SK-N-SH (cell line): ENCODE results near the gene WBP2. TPM values are rescaled to one million over a fixed set of nuclear protein-coding genes. Genes with fewer than 3 reads are reported as not detected.

Experiments
- CTCF ChIA-PET: fragments of 300-600, 350-600 bp; formaldehyde crosslinking; extraction: SDS; loops from one replicate; lab custom pipeline; 2021; lab: Yijun Ruan, JAX
- POLR2A ChIA-PET: fragments of 350-600 bp; sonication (Branson Sonifier 250); formaldehyde crosslinking; extraction: SDS; loops from one replicate; lab custom pipeline; 2020; ENCODE audit warnings: antibody characterized with exemption, inconsistent platforms; lab: Yijun Ruan, JAX
- DNase-seq: peaks from one replicate; pipeline ENCODE4 v3.0.0; 2012
- H2AFZ ChIP-seq: fragments of 200-600 bp; sonication (generic); 2 replicates; pipeline ENCODE4 v1.8.1; 2016; ENCODE audit warnings: antibody characterized with exemption, mild to moderate bottlenecking, low read depth
- H3F3A ChIP-seq: fragments of 200-600 bp; sonication (generic); replicated peaks from 2 replicates; pipeline ENCODE3; 2016; ENCODE audit warnings: antibody characterized with exemption, mild to moderate bottlenecking; ENCODE audit not compliant: insufficient read depth
- H3K27ac ChIP-seq, 2 experiments: fragments of 200-500 bp in 1 of 2; fragments of 200-600 bp in 1 of 2; sonication (Bioruptor generic) in 1 of 2; sonication (generic), shearing (Covaris generic) in 1 of 2; 2 replicates each; pipeline versions ENCODE4 v1.5.1 to v1.6.1; 2014 to 2016; ENCODE audit warnings: low read depth in 2 of 2, inconsistent platforms in 1 of 2, low read length in 1 of 2, mild to moderate bottlenecking in 1 of 2, mixed read lengths in 1 of 2
- H3K27me3 ChIP-seq: fragments of 200-600 bp; sonication (generic), shearing (Covaris generic); 2 replicates; pipeline ENCODE4 v1.6.1; 2016; ENCODE audit warnings: mixed run types; ENCODE audit not compliant: insufficient read depth
- H3K36me3 ChIP-seq, 2 experiments: fragments of 200-500 bp in 1 of 2; fragments of 200-600 bp in 1 of 2; sonication (Bioruptor generic) in 1 of 2; sonication (generic) in 1 of 2; replicated peaks in 1 of 2; 2 replicates each; pipeline versions ENCODE3 to v1.5.1; 2014 to 2016; ENCODE audit warnings: low read length in 1 of 2, mild to moderate bottlenecking in 1 of 2; ENCODE audit not compliant: insufficient read depth in 2 of 2, control insufficient read depth in 1 of 2
- H3K4me1 ChIP-seq, 2 experiments: fragments of 200-500 bp in 1 of 2; fragments of 200-600 bp in 1 of 2; sonication (Bioruptor generic) in 1 of 2; sonication (generic), shearing (Covaris generic) in 1 of 2; 2 replicates each; pipeline versions ENCODE4 v1.5.1 to v1.6.1; 2014 to 2016; ENCODE audit warnings: low read depth in 1 of 2, low read length in 1 of 2, mixed run types in 1 of 2; ENCODE audit not compliant: insufficient read depth in 2 of 2, control insufficient read depth in 1 of 2
- H3K4me2 ChIP-seq: fragments of 200-600 bp; sonication (generic), shearing (Covaris generic); 2 replicates; pipeline ENCODE4 v1.6.1; 2017; ENCODE audit warnings: mixed run types
- H3K4me3 ChIP-seq, 2 experiments: fragments of 200-500 bp in 1 of 2; fragments of 200-600 bp in 1 of 2; sonication (Bioruptor generic) in 1 of 2; sonication (generic), shearing (Covaris generic) in 1 of 2; 2 replicates each; pipeline versions ENCODE4 v1.5.1 to v1.8.1; 2014 to 2016; ENCODE audit warnings: low read depth in 2 of 2, inconsistent platforms in 1 of 2, low read length in 1 of 2, mild to moderate bottlenecking in 1 of 2, mixed read lengths in 1 of 2, moderate library complexity in 1 of 2
- H3K79me2 ChIP-seq: fragments of 200-600 bp; sonication (generic); 2 replicates; pipeline ENCODE4 v1.8.1; 2017; ENCODE audit warnings: mild to moderate bottlenecking; ENCODE audit not compliant: insufficient read depth
- H3K9ac ChIP-seq: fragments of 200-600 bp; sonication (generic); 2 replicates; pipeline ENCODE4 v1.6.1; 2017; ENCODE audit warnings: mixed run types
- H3K9me2 ChIP-seq: fragments of 200-600 bp; sonication (generic); 2 replicates; pipeline ENCODE4 v1.6.1; 2017; ENCODE audit warnings: mixed run types
- H3K9me3 ChIP-seq: fragments of 200-600 bp; sonication (generic); 2 replicates; pipeline ENCODE4 v1.6.1; 2017; ENCODE audit warnings: mixed run types, mild to moderate bottlenecking, moderate library complexity
- H4K20me1 ChIP-seq: fragments of 200-600 bp; sonication (generic); 2 replicates; pipeline ENCODE4 v1.6.1; 2017; ENCODE audit warnings: mild to moderate bottlenecking, mixed run types; ENCODE audit not compliant: insufficient read depth
- ELF1 ChIP-seq: IDR thresholded peaks from 2 replicates; pipeline ENCODE4 v1.4.0; 2012
- FOXM1 ChIP-seq: IDR thresholded peaks from 2 replicates; pipeline ENCODE4 v1.4.0; 2012; ENCODE audit warnings: low read depth, mild to moderate bottlenecking
- GABPA ChIP-seq: IDR thresholded peaks from 2 replicates; pipeline ENCODE4 v1.4.0; 2012; ENCODE audit warnings: low read depth, mild to moderate bottlenecking
- GATA2 ChIP-seq: sonication (generic); formaldehyde crosslinking; IDR thresholded peaks from 2 replicates; pipeline ENCODE4 v1.5.0; 2020; ENCODE audit warnings: mild to moderate bottlenecking, missing genetic modification reagents
- IRF3 ChIP-seq: fragments of 150-350 bp; IDR thresholded peaks from 2 replicates; pipeline ENCODE4 v1.6.1; 2016; ENCODE audit warnings: mild to moderate bottlenecking, low read depth, low read length
- MXI1 ChIP-seq: IDR thresholded peaks from 2 replicates; pipeline ENCODE4 v1.6.1; 2012; ENCODE audit warnings: mild to moderate bottlenecking, low read depth, low read length, improper control_type of control experiment
- NFIC ChIP-seq: IDR thresholded peaks from 2 replicates; pipeline ENCODE4 v1.4.0; 2012; ENCODE audit warnings: borderline replicate concordance
- NRF1 ChIP-seq: IDR thresholded peaks from 2 replicates; pipeline ENCODE4 v1.6.1; 2012; ENCODE audit warnings: low read depth, mild to moderate bottlenecking, low read length
- POLR2AphosphoS5 ChIP-seq: IDR thresholded peaks from 2 replicates; pipeline ENCODE4 v1.6.1; 2012; ENCODE audit warnings: low read depth, low read length
- RAD21 ChIP-seq: IDR thresholded peaks from 2 replicates; pipeline ENCODE4 v1.6.1; 2012; ENCODE audit warnings: mild to moderate bottlenecking, low read length
- RFX5 ChIP-seq: IDR thresholded peaks from 2 replicates; pipeline ENCODE4 v1.6.1; 2012; ENCODE audit warnings: mild to moderate bottlenecking, improper control_type of control experiment, low read length
- RXRA ChIP-seq: IDR thresholded peaks from 2 replicates; pipeline ENCODE4 v1.4.0; 2012; ENCODE audit warnings: low read depth, mild to moderate bottlenecking, borderline replicate concordance
- SMC3 ChIP-seq: IDR thresholded peaks from 2 replicates; pipeline ENCODE4 v1.6.1; 2012; ENCODE audit warnings: low read depth, low read length, improper control_type of control experiment
- TAF1 ChIP-seq: IDR thresholded peaks from 2 replicates; pipeline ENCODE4 v1.6.1; 2012; ENCODE audit warnings: low read depth, mild to moderate bottlenecking, low read length, moderate library complexity, borderline replicate concordance
- USF2 ChIP-seq: fragments of 150-350 bp; IDR thresholded peaks from 2 replicates; pipeline ENCODE4 v1.6.1; 2017; ENCODE audit warnings: antibody characterized with exemption, low read length, low read depth, borderline replicate concordance
- ZBTB33 ChIP-seq: IDR thresholded peaks from 2 replicates; pipeline ENCODE4 v1.4.0; 2012; ENCODE audit warnings: low read depth, borderline replicate concordance
- WGBS: methylation state at CpG from one replicate; pipeline ENCODE4 v1.1.6; 2017; ENCODE audit warnings: low lambda C conversion rate; 5-methylcytosine and 5-hydroxymethylcytosine counted together
- polyA plus RNA-seq, 3 experiments: library from polyadenylated mRNA; depleted of rRNA; stranded (reverse); fragments of >200 nt; gene quantifications; 2 replicates each; pipeline ENCODE4 v1.2.3, GENCODE V29; 2012

WBP2 gene
- polyA plus RNA-seq, 1 of the 3 experiments (the other 2 are of a cell fraction) = 55.8 TPM

GRCh38 chr17:75823257-75824041 lies 31.7 kb downstream of the WBP2 start:
- Histone ChIP-seq H3K4me1 (peaks cover 5 to 44% of the 10 kb centered on the region in 2 experiments; a peak in 2 of 4 replicates), H3K4me2 (no peak overlapping the region), H3K27me3 (no peaks in the 10 kb centered on the region), H3K4me3 (no peak overlapping the region), H3K9ac (no peak overlapping the region), H3K36me3 (peaks cover 4 to 58% of the 10 kb centered on the region in 2 experiments), H3K27ac (peak overlapping the region in 1 of 2 experiments; percentile 12; a peak in 1 of 4 replicates), H2AFZ (no peak overlapping the region), H3K79me2 (no peaks in the 10 kb centered on the region), H3F3A (peaks cover 7% of the 10 kb centered on the region), H4K20me1 (no peaks in the 10 kb centered on the region), H3K9me3 (no peaks in the 10 kb centered on the region), H3K9me2 (no peaks in the 10 kb centered on the region)
- 81% methylated on average over 21 of the region's 28 CpGs for WGBS
- ChIA-PET CTCF (interaction anchor here (0.6 to 11.0 kb wide), 12 partner anchors 10 to 74 kb away, joined by 3 to 111 read pairs (median 8); partner anchors contain the start of genes GALK1 and WBP2), POLR2A (interaction anchor here (0.5 to 4.7 kb wide), 4 partner anchors 22 to 157 kb away, joined by 3 to 31 read pairs (median 4); no protein-coding TSS in a partner anchor)
- no peak for TF ChIP-seq GATA2 (CRISPR knock-in tag)
- no peak for TF ChIP-seq ELF1
- no peak for TF ChIP-seq GABPA
- TF ChIP-seq RAD21 = no peak
- no peak for TF ChIP-seq IRF3
- TF ChIP-seq POLR2AphosphoS5 = no peak
- TF ChIP-seq NRF1 = no peak
- no peak for TF ChIP-seq SMC3
- TF ChIP-seq NFIC = no peak
- TF ChIP-seq RXRA = no peak
- no peak for TF ChIP-seq TAF1
- TF ChIP-seq RFX5 = no peak
- no peak for TF ChIP-seq FOXM1
- no peak for TF ChIP-seq MXI1
- no peak for TF ChIP-seq USF2
- TF ChIP-seq ZBTB33 = no peak
- DNase-seq = no peak
